ENCODE data around the gene NOX3. TPM values are rescaled to one million over a fixed set of nuclear protein-coding genes. Genes with fewer than 3 reads are reported as not detected.

The NOX3 gene
- total and polyA plus RNA-seq, 2 of the 8 experiments (the other 6 are each of a cell fraction or from before 2014, with no cell fraction given), result not detected

DNA sequence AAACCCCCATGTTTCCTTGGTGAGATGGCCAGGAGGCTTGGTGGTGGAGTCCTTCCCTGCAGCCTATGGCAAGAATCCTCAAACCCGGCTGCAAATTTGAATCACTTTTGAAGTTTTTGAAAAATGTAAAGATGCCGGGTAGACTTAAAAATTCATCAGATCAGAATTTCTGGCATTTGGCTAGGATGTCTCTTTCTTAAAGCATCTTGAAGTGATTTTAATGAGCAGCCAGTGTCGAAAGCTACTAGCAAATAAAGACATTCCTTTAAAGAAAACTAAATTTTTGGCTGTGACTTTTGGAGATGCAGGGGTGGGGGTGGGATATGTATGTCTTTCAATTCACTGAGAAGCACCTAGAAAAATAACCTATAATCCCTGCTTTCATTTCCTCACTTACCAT, 25.6 kb upstream of the NOX3 start (continued):
- TF ChIP-seq, protein P1, sequence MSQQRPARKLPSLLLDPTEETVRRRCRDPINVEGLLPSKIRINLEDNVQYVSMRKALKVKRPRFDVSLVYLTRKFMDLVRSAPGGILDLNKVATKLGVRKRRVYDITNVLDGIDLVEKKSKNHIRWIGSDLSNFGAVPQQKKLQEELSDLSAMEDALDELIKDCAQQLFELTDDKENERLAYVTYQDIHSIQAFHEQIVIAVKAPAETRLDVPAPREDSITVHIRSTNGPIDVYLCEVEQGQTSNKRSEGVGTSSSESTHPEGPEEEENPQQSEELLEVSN (IDR thresholded peaks at IDR 0.05), result no peak
- TF ChIP-seq CTBP2 (IDR thresholded peaks at IDR 0.05; ENCODE audit: borderline replicate concordance, insufficient read depth, insufficient read length, low read length) (no peak), KDM1A (IDR thresholded peaks at IDR 0.05; ENCODE audit: borderline replicate concordance, low read length) (no peak)
